IPS-20b (cell line): ENCODE results near the gene MED28.

ENCODE experiments used
- H3K27ac ChIP-seq: one replicate; pipeline ENCODE4 v1.5.1; 2013; ENCODE audit warnings: low read length
- H3K27me3 ChIP-seq: 2 replicates; pipeline ENCODE4 v1.6.1; 2013; ENCODE audit warnings: mild to moderate bottlenecking, low read length, inconsistent platforms; ENCODE audit not compliant: insufficient read depth
- H3K36me3 ChIP-seq: 2 replicates; pipeline ENCODE4 v1.6.1; 2013; ENCODE audit warnings: low read depth, mild to moderate bottlenecking, inconsistent platforms, low read length, moderate library complexity; ENCODE audit not compliant: insufficient read depth
- H3K4me1 ChIP-seq: 2 replicates; pipeline ENCODE4 v1.6.1; 2013; ENCODE audit warnings: mild to moderate bottlenecking, control low read depth, inconsistent platforms, low read length, moderate library complexity; ENCODE audit not compliant: insufficient read depth
- H3K4me3 ChIP-seq: 2 replicates; pipeline ENCODE4 v1.5.1; 2013; ENCODE audit warnings: mild to moderate bottlenecking, low read length, inconsistent platforms
- H3K9ac ChIP-seq: 2 replicates; pipeline ENCODE4 v1.6.1; 2013; ENCODE audit warnings: low read depth, mild to moderate bottlenecking, inconsistent platforms, low read length, moderate library complexity
- H3K9me3 ChIP-seq: 2 replicates; pipeline ENCODE4 v1.6.1; 2013; ENCODE audit warnings: mild to moderate bottlenecking, low read depth, low read length, inconsistent platforms; ENCODE audit not compliant: insufficient read depth

The MED28 gene

DNA sequence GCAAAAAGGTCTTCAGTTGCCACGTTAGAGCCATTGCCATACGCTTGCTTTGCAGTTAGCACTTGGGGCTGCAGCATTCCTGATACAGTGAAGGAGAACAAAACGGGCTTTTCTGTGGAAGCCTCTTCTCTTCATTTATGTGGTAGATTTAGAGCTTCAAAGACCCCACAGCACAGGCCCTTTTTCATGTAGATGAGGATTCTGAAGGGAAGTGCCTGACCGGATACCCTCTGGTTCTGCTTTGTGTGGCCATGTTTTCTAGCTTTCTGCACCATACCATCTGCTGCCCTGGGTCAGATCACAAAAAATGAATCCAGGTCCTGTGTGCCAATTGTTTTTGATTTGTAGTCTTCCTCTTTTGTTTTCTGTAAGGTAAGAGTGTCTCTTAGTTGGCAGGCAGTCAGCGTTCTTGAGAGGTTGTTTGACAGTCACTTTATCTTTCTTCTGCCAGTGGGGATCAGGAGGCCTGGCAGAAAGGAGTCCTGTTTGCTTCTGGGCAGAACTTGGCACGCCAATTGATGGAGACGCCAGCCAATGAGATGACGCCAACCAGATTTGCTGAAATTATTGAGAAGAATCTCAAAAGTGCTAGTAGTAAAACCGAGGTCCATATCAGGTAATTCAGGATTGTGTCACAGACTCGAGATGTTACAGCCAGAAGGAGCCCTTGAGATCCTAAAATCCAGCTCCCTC is 29.8 kb upstream of the MED28 start:
- Histone ChIP-seq H3K9ac (peak overlapping the region; percentile 5; the same call in 1 of the 2 replicates), H3K27me3 (no peaks in the 10 kb centered on the region), H3K4me1 (peaks cover 3% of the 10 kb centered on the region; the same call in 1 of the 2 replicates), H3K9me3 (no peaks in the 10 kb centered on the region), H3K27ac (no peak overlapping the region), H3K36me3 (peaks cover 92% of the 10 kb centered on the region), H3K4me3 (no peak overlapping the region)

DNA sequence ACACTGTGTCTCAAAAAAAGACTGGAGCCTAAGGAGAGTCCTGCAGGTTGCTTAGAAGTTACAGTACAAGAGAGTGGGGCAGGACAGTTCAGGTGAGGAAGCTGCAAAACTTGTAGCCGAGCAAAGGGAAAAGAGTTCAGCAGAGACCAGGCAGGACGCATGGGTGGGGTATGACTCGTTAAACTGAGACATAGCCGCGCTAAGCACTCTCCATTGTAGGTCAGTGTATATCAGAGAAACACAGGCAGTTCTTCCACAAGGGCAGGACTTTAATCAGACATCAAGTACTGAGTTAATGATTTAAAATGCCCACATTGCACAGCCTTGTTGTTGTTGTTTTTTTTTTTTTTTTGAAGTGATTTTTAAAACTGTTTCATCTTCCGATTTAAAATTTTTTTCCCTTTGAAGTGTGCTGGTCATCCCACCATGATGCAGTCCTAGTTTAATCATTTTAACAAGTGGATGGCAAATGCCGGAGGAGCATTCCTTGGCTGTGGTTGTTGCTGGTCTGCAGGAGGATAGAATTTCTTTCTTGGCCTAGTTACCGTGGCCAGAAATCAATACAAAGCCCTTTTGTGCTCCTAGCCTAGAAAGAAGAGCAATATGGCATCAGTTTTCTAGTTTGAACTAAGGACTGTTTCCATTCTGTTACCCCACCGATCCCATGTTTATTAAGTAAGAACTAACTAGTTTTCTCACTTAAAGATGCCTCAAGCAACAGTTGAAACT is 27.2 kb upstream of the MED28 start:
- Histone ChIP-seq H3K27ac (no peak overlapping the region), H3K9me3 (no peaks in the 10 kb centered on the region), H3K4me1 (peaks cover 3% of the 10 kb centered on the region; the same call in 1 of the 2 replicates), H3K27me3 (no peaks in the 10 kb centered on the region), H3K36me3 (peaks cover 90% of the 10 kb centered on the region), H3K9ac (no peak overlapping the region), H3K4me3 (no peak overlapping the region)

DNA sequence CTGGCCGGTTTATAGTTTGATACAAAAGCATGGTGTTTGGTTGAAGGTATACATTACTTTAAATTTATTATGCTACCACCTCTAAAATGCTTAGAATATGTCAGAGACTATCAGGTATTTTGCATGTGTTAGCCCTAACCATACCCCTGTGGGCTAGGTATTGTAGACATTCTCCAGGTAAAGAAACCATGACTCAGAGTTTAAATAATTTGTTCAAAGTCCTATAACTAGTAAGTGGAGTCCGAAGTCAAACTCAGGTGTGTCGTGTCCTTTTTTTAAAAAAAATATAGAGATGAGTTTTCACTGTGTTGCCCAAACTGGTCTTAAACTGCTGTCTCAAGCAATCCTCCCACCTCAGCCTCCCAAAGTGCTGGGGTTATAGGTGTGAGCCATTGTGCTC is 25.1 kb upstream of the MED28 start:
- peaks cover 88% of the 10 kb centered on the region for H3K36me3 ChIP-seq
- no peaks in the 10 kb centered on the region for H3K4me1 ChIP-seq
- no peak overlapping the region for H3K9ac ChIP-seq

DNA sequence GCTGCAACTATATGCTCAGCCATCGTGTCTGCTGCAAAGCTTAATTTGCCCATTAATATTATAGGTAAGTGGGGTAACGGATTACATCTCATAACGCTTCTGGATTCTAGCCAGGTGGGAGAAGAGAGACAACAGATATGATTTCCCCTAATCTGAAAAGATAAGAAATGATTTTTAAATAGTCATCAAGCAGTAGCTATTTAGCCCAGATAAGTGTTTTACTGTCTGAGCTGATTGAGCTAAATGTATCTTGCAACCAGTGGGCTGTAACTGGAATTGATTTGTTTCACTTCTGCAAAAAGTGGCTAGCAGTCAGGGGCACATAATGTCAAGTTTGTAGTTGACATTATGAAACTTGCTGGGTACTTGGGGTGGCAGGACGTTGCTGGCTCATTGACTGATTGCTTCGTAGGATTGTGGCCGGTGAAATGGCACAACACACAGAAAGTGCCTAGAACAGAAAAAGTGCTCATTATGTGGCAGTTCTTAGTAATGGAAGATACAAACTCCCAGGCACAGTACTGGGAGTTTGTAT is 18.9 kb upstream of the MED28 start:
- Histone ChIP-seq H3K36me3 (peaks cover 80% of the 10 kb centered on the region), H3K4me3 (no peak overlapping the region), H3K9me3 (no peaks in the 10 kb centered on the region), H3K27me3 (no peaks in the 10 kb centered on the region), H3K27ac (no peak overlapping the region), H3K9ac (no peak overlapping the region), H3K4me1 (no peaks in the 10 kb centered on the region)

More for the DNA sequence above, 25.1 kb upstream of the MED28 start:
- H3K27me3 ChIP-seq, result no peaks in the 10 kb centered on the region
- H3K27ac ChIP-seq, result no peak overlapping the region
- H3K9me3 ChIP-seq, result no peaks in the 10 kb centered on the region
- no peak overlapping the region for H3K4me3 ChIP-seq

DNA sequence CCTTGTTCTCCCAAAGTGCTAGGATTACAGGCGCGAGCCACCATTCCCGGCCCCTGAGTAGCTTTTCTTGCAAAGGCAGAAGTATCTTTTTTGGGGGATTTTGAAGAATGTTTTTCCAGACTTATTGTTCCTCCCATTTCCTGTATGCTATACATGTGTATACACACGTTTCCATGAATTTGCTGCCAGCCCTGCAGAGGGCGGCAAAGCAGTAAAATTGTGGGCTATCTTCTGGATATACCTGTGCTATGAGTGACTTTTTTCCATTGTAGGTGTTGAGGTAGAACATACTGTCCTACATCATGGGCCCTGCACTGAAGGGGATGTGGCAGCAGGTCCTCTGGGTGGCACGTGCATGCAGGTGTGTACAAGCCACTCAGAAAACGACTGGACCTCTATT is 16.9 kb upstream of the MED28 start:
- Histone ChIP-seq H3K36me3 (peaks cover 80% of the 10 kb centered on the region), H3K27me3 (no peaks in the 10 kb centered on the region), H3K9ac (no peak overlapping the region), H3K9me3 (no peaks in the 10 kb centered on the region), H3K4me3 (no peak overlapping the region), H3K4me1 (no peaks in the 10 kb centered on the region), H3K27ac (no peak overlapping the region)

DNA sequence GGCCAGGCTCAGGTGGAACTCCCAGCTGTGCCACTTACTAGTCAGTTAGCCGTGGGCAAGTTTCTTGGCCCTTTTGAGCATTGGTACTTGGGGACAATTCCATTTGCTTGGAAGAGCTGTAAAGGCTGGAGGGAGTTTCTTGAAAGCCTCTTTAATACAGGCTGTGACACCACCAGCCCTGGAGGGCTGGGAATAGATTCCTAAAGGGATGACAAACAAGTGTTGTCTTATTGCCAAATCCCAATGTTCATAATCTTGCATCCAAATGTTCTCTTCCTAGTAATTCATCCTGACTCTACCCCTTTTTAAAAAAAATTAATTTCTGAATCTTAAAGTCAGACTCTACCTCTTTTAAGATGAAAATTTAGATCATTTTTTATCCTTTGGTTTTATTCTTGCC is 14.6 kb upstream of the MED28 start:
- Histone ChIP-seq H3K9me3 (no peaks in the 10 kb centered on the region), H3K9ac (no peak overlapping the region), H3K4me3 (no peak overlapping the region), H3K4me1 (no peaks in the 10 kb centered on the region), H3K27ac (no peak overlapping the region), H3K27me3 (no peaks in the 10 kb centered on the region), H3K36me3 (peaks cover 66% of the 10 kb centered on the region)

DNA sequence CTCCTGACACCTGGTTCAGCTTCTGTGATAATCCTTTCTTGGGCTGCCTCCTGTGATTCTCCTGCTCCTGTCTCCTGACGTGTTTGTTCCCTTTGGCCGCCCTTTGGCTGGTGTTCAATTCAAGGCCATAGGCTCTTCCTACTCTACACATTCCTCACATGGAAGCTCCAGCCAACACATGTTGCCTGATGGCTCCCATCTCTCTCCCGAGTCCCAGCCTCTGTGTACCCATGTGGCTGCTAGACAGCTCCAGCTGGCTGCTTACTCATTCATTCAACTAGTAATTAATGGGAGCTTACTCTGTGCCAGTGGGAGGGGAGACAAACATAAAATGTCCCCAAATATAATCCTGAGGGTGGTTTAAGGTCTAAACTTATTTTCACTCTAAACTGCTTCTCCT is 9.2 kb upstream of the MED28 start:
- no peak overlapping the region for H3K27ac ChIP-seq
- H3K9ac ChIP-seq, result no peak overlapping the region
- no peaks in the 10 kb centered on the region for H3K9me3 ChIP-seq
- peaks cover 57% of the 10 kb centered on the region for H3K36me3 ChIP-seq
- H3K4me3 ChIP-seq, result no peak overlapping the region
- H3K27me3 ChIP-seq, result no peaks in the 10 kb centered on the region
- no peaks in the 10 kb centered on the region for H3K4me1 ChIP-seq

DNA sequence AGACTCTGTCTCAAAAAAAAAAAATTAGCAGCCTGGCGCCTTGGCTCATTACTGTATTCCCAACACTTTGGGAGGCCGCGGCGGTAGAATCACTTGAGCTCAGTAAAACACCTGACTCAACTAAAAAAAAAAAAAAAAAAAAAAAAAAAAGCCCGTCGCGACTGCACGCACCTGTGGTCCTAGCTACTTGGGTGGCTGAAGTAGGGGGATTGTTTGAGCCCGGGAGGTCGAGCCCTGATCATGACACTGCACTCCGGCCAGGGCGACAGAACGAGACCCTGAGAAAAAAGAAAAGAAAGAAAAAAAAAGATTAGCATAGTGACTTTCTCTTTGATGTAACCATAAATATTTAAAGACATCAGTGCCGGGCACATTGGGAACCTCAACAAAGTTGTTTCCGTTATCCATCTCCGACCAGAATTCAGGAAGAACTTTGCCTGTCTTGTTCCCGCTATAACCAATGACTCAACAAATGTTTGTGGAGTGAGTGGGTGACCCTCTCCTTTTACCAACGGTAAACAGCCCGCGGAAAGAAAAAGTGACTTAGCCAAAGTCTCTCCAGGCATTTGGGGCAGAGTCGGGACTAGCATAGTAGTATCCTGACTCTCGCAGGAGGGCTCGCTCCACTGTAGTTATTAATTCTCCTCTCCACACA is 553 bp upstream of the MED28 start:
- Histone ChIP-seq H3K36me3 (peaks cover 23% of the 10 kb centered on the region), H3K4me1 (no peaks in the 10 kb centered on the region), H3K27ac (peak overlapping the region; percentile 80), H3K9me3 (no peaks in the 10 kb centered on the region), H3K4me3 (peak overlapping the region; percentile 94), H3K9ac (peak overlapping the region; percentile 99; the same call in 1 of the 2 replicates), H3K27me3 (no peaks in the 10 kb centered on the region)

DNA sequence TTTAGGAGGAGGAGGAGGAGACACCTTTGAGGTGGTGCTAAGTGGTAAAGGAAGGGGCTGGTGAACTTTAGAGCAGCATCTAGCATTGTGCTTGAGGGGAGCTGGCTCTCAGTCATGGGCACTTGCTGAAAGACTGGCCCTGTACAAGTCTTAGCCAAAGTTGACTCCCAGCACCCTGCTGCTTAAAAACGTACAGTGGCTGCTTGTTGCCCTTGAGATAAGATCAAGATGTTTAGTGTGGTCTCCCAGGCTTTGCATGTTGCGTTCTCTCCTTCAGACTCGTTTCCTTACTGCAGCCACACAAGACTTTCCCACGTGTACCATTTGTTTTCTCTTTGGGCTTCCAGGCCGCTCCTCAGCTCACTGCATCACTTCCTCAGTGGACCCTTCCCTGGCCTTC is 1.8 kb downstream of the MED28 start:
- Histone ChIP-seq H3K27ac (no peak overlapping the region), H3K9me3 (no peaks in the 10 kb centered on the region), H3K36me3 (peaks cover 47% of the 10 kb centered on the region), H3K4me3 (peak overlapping the region; percentile 44; the same call in 1 of the 2 replicates), H3K9ac (peak overlapping the region; percentile 11; the same call in 1 of the 2 replicates), H3K27me3 (no peaks in the 10 kb centered on the region), H3K4me1 (no peaks in the 10 kb centered on the region)

DNA sequence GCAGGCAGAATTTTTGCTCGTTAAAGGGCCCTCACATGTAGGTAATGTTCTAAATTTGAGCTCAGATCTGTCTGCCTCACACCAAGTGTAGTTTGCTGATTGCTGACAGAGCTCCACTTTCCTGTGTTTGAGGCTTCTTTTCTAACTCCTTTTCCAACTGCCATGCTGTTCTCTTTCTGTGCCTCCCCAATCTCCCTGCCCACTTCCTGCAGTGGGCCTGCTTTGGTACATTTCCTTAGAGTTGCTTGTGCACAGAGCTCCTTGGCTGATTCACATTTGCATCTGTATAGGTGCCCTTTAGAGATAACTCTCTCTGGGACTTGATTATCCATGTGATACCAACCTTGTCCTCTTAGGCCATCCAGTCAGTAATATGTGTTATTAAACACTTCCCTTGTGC is 4.5 kb downstream of the MED28 start:
- Histone ChIP-seq H3K4me3 (no peak overlapping the region), H3K27me3 (no peaks in the 10 kb centered on the region), H3K27ac (no peak overlapping the region), H3K9ac (no peak overlapping the region), H3K36me3 (peaks cover 73% of the 10 kb centered on the region), H3K9me3 (no peaks in the 10 kb centered on the region), H3K4me1 (no peaks in the 10 kb centered on the region)

DNA sequence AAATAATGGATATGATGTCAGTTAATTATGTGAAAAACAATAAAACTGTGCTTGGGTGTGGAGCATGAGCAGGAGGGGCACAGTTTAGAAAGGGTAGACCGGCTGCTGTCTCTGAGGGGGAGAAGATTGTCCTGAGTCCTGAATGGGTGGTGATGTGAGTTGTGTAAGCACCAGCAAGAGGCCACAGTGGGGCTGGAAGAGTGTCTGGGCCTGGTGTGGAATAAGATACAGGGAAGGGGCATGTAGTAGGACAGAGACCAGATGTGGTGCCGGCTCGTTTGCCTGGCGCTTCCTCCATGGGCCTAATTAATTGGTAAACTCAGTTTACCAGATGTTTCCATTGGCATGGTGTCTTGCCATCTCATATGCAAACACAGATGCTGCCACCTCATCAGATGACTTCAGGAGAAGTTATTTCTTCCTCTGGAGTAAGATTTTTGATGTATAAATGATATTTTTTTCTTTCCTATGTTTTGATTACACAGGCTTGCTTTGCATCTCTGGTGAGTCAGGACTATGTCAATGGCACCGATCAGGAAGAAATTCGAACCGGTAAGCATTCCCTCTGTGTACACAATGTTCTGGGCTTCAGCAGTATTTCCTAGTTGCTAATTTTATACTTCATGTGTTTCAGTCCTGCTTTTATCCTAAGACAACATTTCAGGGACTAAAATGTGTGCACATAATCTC is 5.1 kb downstream of the MED28 start:
- Histone ChIP-seq H3K9me3 (no peaks in the 10 kb centered on the region), H3K9ac (no peak overlapping the region), H3K4me1 (no peaks in the 10 kb centered on the region), H3K36me3 (peaks cover 80% of the 10 kb centered on the region), H3K27ac (no peak overlapping the region), H3K27me3 (no peaks in the 10 kb centered on the region), H3K4me3 (no peak overlapping the region)
